NCI-H2029 (cell line): ENCODE data around the gene TJP3.
A peak's percentile ranks its signal among the peaks of the same experiment; 100 is the strongest.

Experiments
- DNase-seq: peaks from one replicate; lab custom pipeline; 2025; lab: John Stamatoyannopoulos, UW

Gene TJP3

DNA sequence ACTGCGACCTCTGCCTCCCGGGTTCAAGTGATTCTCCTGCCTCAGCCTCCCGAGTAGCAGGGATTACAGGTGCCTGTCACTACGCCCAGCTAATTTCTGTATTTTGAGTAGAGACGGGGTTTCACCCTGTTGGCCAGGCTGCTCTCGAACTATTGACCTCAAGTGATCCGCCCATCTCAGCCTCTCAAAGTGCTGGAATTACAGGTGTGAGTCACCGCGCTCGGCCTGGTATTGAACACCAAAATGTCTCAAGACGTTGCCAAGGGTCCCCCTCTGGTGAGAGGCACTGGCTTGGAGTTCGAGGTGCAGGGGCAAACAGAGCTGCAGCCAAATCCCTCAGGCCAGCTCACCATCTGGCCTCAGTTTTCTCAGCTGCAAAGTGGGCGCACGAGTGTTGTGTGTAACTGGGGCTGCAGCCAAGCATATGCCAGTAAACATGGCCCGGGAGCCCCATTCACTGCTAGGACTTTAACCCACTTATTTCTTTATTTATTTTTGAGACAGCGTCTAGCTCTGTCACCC, 8.0 kb downstream of the TJP3 start:
- DNase-seq = no peak

DNA sequence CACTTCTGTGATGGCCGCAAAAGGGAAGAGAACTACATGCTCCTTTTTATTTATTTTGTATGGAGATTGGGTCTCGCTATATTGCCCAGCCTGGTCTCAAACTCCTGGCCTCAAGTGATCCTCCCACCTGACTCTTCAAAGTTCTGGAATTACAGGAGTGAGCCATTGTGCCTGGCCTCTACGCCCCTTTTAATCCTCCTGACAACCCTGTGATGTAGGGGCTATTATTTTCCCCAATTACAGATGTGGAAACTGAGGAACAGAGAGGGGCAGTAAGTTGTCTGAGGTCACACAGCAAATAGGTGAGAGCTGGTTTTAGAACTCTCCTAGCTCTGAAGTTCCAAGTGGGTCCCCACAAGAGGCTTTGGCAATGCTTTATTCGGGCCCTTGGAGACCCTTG, 11.7 kb downstream of the TJP3 start:
- DNase-seq = no peak

DNA sequence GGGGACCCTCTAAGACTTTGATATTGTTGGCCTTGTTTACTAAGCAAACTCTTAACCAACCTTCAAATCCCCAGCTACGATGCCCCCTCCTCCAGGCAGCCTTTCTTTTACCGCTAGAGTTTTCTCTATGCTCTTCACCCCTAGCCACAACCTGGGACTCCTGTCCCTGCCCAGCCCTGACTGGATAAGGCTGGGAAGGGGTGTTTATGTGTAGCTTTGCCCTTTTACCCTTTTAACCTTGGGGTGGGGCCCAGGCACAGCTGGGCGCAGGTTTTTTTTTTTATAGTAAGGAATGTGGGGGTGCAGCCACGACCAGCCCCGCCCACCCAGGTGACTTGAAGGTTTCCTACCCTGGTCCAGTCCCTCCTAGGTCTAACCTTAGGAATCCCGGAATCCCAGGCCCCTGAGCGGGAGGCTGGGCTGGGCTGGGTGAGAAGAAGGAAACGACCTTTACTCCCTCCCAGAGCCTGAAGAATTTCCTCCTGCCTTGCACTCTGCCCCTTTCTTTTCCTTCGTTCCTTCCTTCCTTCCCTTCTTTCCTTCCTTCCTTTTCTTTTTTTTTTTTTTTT, 12.2 kb downstream of the TJP3 start:
- DNase-seq = no peak

- DNase-seq = peak; percentile 95
These were observed 13.1 kb downstream of the TJP3 start for GRCh38 chr19:3721131-3721886.

- no peak for DNase-seq
These were observed 13.8 kb downstream of the TJP3 start for GRCh38 chr19:3721887-3722442.

DNA sequence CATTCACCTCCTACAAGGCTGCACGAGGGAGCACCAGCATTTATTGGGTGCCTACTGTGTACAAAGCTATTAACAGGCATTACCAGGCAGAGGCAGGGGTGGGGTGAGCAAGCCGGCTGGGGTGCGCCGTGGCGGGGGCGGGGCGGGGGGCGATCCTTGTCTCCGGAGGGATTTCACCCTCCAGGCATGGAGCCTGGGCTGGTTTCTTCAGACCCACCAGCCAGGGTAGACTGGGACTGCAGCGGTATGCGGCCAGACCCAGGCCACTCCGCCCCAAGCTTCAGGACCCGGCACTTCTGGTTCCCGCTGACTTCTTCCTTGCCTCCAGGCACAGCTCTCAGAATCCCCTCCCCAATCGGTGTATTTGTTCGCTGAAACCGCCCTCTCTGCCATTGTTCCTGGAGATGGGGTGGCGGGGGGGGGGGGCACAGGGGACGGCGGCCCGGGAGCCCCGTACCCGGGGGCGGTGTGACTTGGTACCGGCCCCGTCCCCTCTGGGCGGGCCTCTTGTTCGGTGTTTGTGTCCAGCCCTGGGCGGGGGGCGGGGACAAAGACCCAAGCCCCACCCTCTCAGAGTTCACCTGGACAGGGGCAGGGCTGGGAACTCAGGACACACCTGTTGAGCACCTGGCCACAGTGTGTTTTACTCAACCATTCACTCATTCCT, 14.4 kb downstream of the TJP3 start:
- DNase-seq = peak; percentile 42

DNA sequence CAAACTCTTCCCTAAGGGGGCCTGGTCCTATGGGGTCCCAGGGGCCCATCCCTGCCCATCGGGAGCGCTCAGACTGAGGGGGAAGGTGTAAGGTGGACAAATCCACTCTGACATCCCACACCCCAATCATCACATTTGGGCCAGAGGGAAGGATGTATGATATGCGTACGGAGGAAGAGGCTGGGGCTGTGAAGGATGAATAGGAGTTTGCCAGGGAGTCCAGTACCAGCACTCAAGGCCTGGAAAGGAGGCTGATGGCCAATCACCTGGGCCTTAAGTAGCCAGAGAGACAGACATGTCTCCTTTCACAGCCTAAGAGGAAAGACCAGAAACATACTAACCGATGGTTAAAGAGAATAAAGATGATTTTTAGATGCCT, 14.9 kb downstream of the TJP3 start:
- DNase-seq = no peak

DNA sequence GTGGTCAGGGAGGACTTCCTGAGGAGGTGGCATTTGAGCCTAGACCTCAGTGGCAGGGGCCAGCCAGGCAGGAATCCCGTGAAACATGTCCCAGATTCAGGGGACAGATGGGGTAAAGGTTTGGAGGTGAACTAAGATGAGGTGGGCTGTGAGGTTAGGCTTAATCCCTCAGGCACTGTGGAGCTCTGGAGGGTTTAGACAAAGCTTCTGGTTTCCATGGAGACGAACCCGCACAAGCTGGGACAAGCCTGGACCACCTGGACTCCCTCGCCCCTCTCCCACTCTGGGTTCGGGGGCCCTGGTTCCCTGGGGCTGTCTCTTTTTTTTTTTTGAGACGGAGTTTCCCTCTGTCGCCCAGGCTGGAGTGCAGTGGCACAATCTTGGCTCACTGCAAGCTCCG, 15.7 kb downstream of the TJP3 start:
- DNase-seq = no peak

DNA sequence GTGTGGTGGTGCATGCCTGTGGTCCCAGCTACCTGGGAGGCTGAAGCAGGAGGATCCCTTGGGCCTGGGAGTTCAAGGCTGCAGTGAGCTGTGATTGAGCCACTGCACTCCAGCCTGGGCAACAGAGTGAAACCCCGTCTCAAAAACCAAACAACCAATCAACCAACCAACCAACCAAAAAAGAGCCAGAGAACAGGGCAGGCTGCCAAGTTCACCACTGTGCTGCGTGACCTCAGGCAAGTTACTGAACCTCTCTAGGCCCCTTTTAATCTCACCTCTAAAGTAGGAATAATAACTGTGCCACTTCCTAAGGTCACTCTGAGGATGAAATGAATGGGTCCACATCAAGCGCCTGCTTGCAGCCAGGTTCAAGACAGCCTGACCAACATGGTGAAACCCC, 16.9 kb downstream of the TJP3 start:
- DNase-seq = no peak

DNA sequence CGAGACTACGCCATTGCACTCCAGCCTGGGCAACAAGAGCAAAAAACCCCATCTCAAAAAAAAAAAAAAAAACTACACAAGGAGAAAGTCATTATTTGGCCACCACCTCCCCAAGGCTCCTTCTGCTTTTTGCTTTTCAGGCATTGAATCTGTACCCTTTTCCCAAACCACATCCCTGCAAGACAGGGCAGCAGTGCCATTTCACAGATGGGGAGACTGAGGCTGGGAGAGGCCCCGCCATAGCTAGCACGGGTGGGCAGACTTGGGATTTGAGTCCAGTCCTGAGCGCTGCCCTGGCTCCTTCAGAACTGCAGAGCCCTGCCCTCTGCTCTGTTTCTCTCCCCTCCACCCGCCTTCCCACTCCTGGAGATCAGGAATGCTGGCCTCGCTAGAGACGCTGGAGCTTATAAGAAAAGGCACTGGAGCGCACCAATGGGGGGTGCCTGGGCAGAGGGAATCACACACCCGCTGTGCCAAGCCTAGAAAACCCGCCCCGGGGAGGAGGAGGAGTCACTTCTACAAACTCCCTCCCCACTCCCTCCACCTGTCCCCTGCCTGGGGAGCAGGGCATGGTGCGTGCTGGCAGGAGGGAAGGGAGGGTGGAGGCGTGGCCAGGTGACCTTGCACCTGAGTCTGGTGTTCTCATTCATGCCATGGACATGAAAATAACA, 17.6 kb downstream of the TJP3 start:
- peak; percentile 89 for DNase-seq

- no peak for DNase-seq
These were observed 22.3 kb downstream of the TJP3 start for GRCh38 chr19:3730457-3730958.

DNA sequence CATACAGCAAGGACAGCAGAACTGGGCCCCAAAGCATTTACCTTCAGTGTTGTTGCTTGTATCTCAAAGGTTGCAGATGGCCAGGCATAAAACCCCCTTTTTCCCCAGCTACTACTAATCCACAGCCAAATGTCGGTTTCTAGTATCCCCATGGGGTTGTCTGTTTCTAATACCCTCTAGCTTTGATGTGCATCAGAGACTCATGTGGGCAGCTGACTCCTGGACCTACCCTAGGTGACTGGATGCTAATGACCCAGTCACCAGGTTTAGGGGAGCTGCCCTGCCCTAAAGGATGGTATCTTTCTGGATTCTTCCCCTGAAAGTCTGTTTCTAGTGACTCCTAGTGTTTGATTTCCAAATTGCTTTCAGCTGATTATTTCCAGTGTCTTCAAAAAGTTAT, 23.9 kb downstream of the TJP3 start:
- DNase-seq = no peak

DNA sequence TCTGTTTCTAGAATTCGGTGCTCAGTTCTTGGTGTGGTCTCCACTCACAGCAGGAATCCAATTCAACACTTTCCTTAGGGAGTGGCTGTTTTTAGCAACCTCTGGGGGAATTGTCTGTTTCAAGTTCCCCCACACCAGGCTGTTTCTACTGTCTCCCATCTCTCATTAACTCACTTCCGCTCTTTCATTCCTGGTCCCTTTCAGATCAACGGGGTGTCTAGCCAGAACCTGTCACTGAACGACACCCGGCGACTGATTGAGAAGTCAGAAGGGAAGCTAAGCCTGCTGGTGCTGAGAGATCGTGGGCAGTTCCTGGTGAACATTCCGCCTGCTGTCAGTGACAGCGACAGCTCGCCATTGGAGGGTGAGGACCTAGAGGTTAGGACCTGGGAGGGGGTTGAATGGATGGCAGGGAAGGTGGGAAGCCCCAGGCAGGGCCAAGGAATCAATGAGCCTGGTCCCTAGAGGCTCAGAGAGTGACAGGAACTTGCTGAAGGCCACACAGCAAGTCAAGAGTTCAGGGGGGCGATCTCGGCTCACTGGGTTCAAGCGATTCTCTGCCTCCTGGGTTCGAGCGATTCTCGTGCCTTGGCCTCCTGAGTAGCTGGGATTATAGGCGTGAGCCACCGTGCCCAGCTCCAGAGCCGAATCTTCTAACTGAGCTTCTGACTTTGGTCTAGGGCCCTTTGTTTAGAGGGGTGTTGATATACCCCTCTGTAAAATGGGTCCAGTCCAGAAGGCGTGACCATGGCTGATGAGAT, 25.5 kb downstream of the TJP3 start:
- no peak for DNase-seq

- DNase-seq = no peak
These were observed 26.1 kb downstream of the TJP3 start for GRCh38 chr19:3734310-3734600.

DNA sequence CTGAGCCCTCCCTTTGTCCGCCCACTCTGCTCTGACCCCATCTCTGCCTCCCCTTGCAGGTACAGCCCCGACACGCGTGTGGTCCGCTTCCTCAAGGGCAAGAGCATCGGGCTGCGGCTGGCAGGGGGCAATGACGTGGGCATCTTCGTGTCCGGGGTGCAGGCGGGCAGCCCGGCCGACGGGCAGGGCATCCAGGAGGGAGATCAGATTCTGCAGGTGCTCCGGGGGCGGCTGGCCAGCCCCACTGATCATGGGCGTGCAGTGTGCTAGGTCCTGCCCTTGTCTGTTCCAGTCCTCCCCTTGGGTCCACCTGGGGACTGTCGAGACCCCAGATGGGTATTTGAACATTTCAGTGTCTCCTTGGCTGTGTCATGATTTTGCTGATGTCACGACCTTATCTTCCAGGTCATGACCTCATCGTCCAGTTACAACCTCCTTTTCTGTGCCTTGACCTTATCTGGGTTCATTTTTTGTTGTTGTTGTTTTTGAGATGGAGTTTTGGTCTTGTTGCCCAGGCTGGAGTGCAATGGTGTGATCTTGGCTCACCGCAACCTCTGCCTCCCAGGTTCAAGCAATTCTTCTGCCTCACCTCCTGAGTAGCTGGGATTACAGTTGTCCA, 28.0 kb downstream of the TJP3 start:
- no peak for DNase-seq

DNA sequence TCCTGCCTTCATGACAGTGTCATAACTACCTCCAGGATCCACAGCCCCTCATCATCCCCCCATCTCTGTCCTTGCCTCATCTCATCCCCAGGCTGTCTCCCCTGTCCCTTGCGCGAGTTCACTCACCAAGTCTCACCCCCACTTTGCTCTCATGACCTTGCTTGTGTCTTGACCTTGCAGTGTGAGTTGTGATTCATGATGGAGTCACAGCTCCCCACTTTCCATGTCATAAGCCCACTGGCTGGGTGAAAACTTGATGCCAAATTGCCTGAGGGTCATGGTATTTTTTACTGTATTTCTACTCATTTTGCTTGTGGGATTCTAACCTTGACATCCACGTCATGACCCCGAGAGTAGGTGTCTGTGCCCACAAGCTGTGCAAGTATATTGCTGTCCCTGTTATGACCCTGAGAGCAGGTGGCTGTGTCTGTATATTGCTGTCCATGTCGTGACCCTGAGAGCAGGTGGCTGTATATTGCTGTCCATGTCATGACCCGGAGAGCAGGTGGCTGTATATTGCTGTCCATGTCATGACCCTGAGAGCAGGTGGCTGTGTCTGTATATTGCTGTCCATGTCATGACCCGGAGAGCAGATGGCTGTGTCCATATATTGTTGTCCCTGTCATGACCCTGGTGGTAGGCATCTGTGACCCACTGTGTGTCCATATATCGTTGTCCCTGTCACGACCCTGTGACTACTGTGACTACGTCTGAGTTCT, 29.5 kb downstream of the TJP3 start:
- DNase-seq = no peak

DNA sequence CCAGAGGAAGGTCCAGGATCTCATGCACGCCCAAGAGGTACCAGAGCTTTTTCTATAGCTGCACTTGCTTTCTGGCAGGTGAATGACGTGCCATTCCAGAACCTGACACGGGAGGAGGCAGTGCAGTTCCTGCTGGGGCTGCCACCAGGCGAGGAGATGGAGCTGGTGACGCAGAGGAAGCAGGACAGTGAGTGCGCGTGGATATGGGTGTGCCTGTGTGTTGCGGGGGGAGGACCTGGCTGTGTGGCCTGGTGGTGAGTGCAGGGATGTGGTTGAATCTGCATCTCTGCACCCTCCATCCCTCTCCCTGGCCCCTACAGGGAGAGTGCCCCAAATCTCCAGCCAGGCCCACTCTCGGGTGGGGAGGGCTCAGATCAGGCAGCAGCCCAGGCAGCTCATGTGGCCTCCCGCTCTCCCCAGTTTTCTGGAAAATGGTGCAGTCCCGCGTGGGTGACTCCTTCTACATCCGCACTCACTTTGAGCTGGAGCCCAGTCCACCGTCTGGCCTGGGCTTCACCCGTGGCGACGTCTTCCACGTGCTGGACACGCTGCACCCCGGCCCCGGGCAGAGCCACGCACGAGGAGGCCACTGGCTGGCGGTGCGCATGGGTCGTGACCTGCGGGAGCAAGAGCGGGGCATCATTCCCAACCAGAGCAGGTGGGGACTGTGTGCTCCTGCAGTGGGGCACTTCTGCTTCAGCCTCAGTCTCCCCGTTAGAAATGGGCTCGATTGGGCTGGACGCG, 30.5 kb downstream of the TJP3 start:
- no peak for DNase-seq

DNA sequence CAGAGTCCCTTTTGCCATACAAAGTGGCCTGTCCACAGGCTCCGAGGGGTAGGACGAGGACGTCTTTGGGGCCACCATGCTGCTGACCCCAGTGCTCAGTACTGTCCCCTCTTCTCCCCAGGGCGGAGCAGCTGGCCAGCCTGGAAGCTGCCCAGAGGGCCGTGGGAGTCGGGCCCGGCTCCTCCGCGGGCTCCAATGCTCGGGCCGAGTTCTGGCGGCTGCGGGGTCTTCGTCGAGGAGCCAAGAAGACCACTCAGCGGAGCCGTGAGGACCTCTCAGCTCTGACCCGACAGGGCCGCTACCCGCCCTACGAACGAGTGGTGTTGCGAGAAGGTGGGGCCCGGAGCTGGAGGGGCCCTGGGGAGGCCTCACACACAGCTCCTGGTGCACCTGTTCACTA, 32.2 kb downstream of the TJP3 start:
- DNase-seq = no peak

DNA sequence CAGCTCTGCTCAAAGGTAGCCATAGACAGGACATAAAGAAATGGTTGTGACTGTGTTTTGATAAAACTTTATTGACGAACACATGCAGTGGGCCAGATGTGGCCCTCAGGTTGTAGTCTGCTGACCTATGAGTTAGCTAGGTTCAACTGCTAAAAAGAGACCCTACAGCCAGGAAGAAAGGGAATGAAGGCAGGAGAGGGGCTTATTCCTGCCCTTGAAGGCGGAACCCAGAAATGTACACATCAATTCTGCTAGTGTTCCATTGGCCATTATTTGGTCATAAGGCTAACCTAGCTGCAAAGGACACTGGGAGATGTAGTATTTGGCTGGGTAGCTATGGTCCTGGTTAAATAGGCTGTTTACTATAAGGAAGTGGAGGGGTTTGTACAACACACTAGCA, 35.3 kb downstream of the TJP3 start:
- DNase-seq = no peak
